Mesenchymal stem cell (in vitro differentiated cells and primary cell): ENCODE results near the gene RTP5.
"Not testable (repeated sequence)": the region's sequence is repeated elsewhere in the genome, so short reads cannot be mapped to it uniquely, and the experiment has no call there.

Source experiments
- DNase-seq: peaks from one replicate; pipeline ENCODE4 v3.0.0-alpha.2; 2013
- H2AFZ ChIP-seq: one replicate; pipeline ENCODE4 v1.6.1; 2013; ENCODE audit warnings: low read depth, mild to moderate bottlenecking, control low read depth, inconsistent platforms, low read length, moderate library complexity
- H2AK5ac ChIP-seq: 2 replicates; pipeline ENCODE4 v1.6.1; 2013; ENCODE audit warnings: low read length, moderate library complexity, mild to moderate bottlenecking, inconsistent platforms; ENCODE audit not compliant: severe bottlenecking
- H2BK120ac ChIP-seq: one replicate; pipeline ENCODE4 v1.6.1; 2013; ENCODE audit warnings: low read depth, mild to moderate bottlenecking, inconsistent platforms, low read length, moderate library complexity
- H2BK12ac ChIP-seq, 2 experiments: one replicate each; pipeline ENCODE4 v1.6.1; 2013; ENCODE audit warnings: inconsistent platforms in 2 of 2, low read length in 2 of 2, mild to moderate bottlenecking in 2 of 2, moderate library complexity in 2 of 2, control low read depth in 1 of 2
- H2BK15ac ChIP-seq: one replicate; pipeline ENCODE4 v1.6.1; 2013; ENCODE audit warnings: mild to moderate bottlenecking, low read depth, inconsistent platforms; ENCODE audit not compliant: poor library complexity, severe bottlenecking
- H2BK5ac ChIP-seq: 2 replicates; pipeline ENCODE4 v1.6.1; 2013; ENCODE audit warnings: low read depth, mild to moderate bottlenecking, low read length, control low read depth, inconsistent platforms; ENCODE audit not compliant: poor library complexity, severe bottlenecking
- H3K14ac ChIP-seq, 2 experiments: one replicate each; pipeline ENCODE4 v1.6.1; 2013; ENCODE audit warnings: inconsistent platforms in 2 of 2, low read length in 2 of 2, control low read depth in 1 of 2, mild to moderate bottlenecking in 1 of 2, moderate library complexity in 1 of 2
- H3K18ac ChIP-seq, 2 experiments: one replicate each; pipeline ENCODE4 v1.6.1; 2013; ENCODE audit warnings: inconsistent platforms in 2 of 2, low read length in 2 of 2, control low read depth in 1 of 2, low read depth in 1 of 2, mild to moderate bottlenecking in 1 of 2
- H3K23ac ChIP-seq, 2 experiments: one replicate each; pipeline ENCODE4 v1.6.1; 2013; ENCODE audit warnings: inconsistent platforms in 2 of 2, low read length in 2 of 2, mild to moderate bottlenecking in 2 of 2, moderate library complexity in 2 of 2, control low read depth in 1 of 2
- H3K27ac ChIP-seq: 2 replicates; pipeline ENCODE4 v1.5.1; 2013; ENCODE audit warnings: mild to moderate bottlenecking, moderate library complexity, low read length, control low read depth, inconsistent platforms; ENCODE audit not compliant: poor library complexity, severe bottlenecking
- H3K27me3 ChIP-seq, 2 experiments: 2 replicates each; pipeline versions ENCODE4 v1.6.1 to v1.7.0; 2013; ENCODE audit warnings: low read length in 2 of 2, mild to moderate bottlenecking in 2 of 2, moderate library complexity in 2 of 2, control low read depth in 1 of 2, inconsistent platforms in 1 of 2; ENCODE audit not compliant: control insufficient read depth in 1 of 2, insufficient read depth in 1 of 2
- H3K36me3 ChIP-seq, 2 experiments: 2 replicates each; pipeline versions ENCODE4 v1.6.1 to v1.7.0; 2013; ENCODE audit warnings: low read length in 2 of 2, control low read depth in 1 of 2, inconsistent platforms in 1 of 2, low read depth in 1 of 2, mild to moderate bottlenecking in 1 of 2; ENCODE audit not compliant: insufficient read depth in 2 of 2, control insufficient read depth in 1 of 2
- H3K4ac ChIP-seq, 2 experiments: one replicate each; pipeline ENCODE4 v1.6.1; 2013; ENCODE audit warnings: inconsistent platforms in 2 of 2, low read length in 2 of 2, mild to moderate bottlenecking in 2 of 2, moderate library complexity in 2 of 2, control low read depth in 1 of 2, low read depth in 1 of 2
- H3K4me1 ChIP-seq: 2 replicates; pipeline ENCODE4 v1.6.1; 2013; ENCODE audit warnings: low read depth, low read length, control low read depth; ENCODE audit not compliant: control insufficient read depth, insufficient read depth
- H3K4me2 ChIP-seq: 2 replicates; pipeline ENCODE4 v1.6.1; 2013; ENCODE audit warnings: low read length, mild to moderate bottlenecking, inconsistent platforms; ENCODE audit not compliant: poor library complexity, severe bottlenecking
- H3K4me3 ChIP-seq, 2 experiments: 2 replicates each; pipeline versions ENCODE4 v1.5.1 to v1.7.0; 2013; ENCODE audit warnings: low read length in 2 of 2, mild to moderate bottlenecking in 2 of 2, control low read depth in 1 of 2, low read depth in 1 of 2; ENCODE audit not compliant: insufficient read depth in 1 of 2
- H3K79me1 ChIP-seq: replicated peaks from 2 replicates; pipeline ENCODE4 v1.6.1; 2013; ENCODE audit warnings: mild to moderate bottlenecking, control low read depth, low read length, inconsistent platforms; ENCODE audit not compliant: poor library complexity, severe bottlenecking
- H3K9ac ChIP-seq: 2 replicates; pipeline ENCODE4 v1.7.0; 2013; ENCODE audit warnings: mild to moderate bottlenecking, low read length, moderate library complexity
- H3K9me3 ChIP-seq: 2 replicates; pipeline ENCODE4 v1.7.0; 2013; ENCODE audit warnings: mild to moderate bottlenecking, low read length; ENCODE audit not compliant: control insufficient read depth
- H4K8ac ChIP-seq: one replicate; pipeline ENCODE4 v1.6.1; 2013; ENCODE audit warnings: inconsistent platforms, mild to moderate bottlenecking, low read length, moderate library complexity
- H4K91ac ChIP-seq: one replicate; pipeline ENCODE4 v1.6.1; 2013; ENCODE audit warnings: mild to moderate bottlenecking, low read length, inconsistent platforms
- WGBS: methylation state at CpG from one replicate; pipeline ENCODE4 v1.1.7; 2013; ENCODE audit warnings: mixed read lengths; 5-methylcytosine and 5-hydroxymethylcytosine counted together

Gene RTP5

DNA sequence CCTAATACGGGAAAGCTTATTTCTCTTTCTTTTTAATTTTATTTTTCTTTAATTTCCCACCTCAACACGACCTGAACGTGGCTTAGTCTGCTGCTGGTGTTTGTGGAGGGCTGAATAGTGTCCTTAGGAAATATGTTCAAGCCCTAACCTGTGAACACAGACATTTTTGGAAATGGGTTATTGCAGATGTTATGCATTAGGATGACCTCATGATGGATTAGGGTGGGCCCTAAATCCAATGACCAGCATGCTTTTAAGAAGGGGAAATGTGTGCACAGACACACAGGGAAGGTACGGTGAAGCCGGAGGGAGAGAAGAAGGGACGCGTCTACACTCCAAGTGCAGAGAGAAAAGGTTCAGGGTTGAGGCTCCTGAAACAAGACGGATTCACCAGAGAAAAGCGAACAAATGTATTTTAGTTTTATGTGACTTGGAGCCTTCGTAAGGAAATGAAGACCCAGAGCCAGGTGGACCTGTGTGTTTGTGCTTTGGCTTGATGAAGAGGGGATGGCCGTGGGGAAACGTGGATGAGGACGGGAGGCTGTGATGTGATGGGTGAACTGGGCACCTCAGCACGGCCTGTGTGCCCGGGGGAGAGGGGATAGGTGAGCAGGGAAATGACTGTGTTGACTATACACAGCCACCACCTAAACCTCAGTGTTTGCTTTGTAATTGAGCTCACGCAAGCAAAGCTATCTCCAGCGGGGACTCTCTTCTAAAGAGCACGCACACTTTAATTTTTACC, 37.5 kb downstream of the RTP5 start:
- Histone ChIP-seq H3K27ac (no peak overlapping the region), H2BK15ac (no peak overlapping the region), H3K4me1 (peaks cover 5% of the 10 kb centered on the region), H4K91ac (no peak overlapping the region), H3K4me2 (no peak overlapping the region), H3K27me3 (peaks cover 5 to 8% of the 10 kb centered on the region in 2 experiments), H3K9ac (no peak overlapping the region), H3K4me3 (no peak overlapping the region), H2AFZ (no peak overlapping the region), H3K36me3 (no peaks in the 10 kb centered on the region), H3K14ac (no peak overlapping the region), H2BK12ac (no peak overlapping the region), H3K23ac (no peak overlapping the region), H2BK120ac (no peak overlapping the region), H3K9me3 (no peaks in the 10 kb centered on the region), H3K79me1 (no peaks in the 10 kb centered on the region), H3K4ac (no peak overlapping the region), H3K18ac (no peak overlapping the region), H2AK5ac (no peak overlapping the region), H2BK5ac (no peak overlapping the region), H4K8ac (no peak overlapping the region)
- no peak for DNase-seq
- WGBS = 94% methylated on average over 15 of the region's 18 CpGs

DNA sequence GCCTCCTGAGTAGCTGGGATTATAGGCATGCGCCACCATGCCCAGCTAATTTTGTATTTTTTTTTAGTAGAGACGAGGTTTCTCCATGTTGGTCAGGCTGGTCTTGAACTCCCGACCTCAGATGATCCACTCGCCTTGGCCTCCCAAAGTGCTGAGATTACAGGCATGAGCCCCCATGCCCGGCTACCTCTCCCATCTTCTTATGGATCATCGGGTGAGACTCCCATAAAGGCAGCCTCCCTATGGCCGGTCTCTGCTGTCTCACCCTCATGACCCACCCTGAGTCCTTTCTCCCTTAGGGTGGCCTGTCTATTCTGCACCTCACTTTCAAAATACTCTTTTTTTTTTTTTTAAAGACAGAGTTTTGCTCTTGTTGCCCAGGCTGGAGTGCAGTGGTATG, 38.3 kb downstream of the RTP5 start:
- not testable (repeated sequence) for H3K27ac ChIP-seq, H3K9me3 ChIP-seq, H3K23ac ChIP-seq, H3K79me1 ChIP-seq, H2AK5ac ChIP-seq, H3K27me3 ChIP-seq, H3K36me3 ChIP-seq, H3K4me3 ChIP-seq, H3K4me2 ChIP-seq, H3K9ac ChIP-seq, H2BK5ac ChIP-seq, H2BK12ac ChIP-seq, H3K18ac ChIP-seq, H4K91ac ChIP-seq, H2BK15ac ChIP-seq, H3K4me1 ChIP-seq, H3K4ac ChIP-seq, H2BK120ac ChIP-seq, DNase-seq, H2AFZ ChIP-seq, H3K14ac ChIP-seq, H4K8ac ChIP-seq
- 96% methylated on average over 7 of the region's 7 CpGs for WGBS

DNA sequence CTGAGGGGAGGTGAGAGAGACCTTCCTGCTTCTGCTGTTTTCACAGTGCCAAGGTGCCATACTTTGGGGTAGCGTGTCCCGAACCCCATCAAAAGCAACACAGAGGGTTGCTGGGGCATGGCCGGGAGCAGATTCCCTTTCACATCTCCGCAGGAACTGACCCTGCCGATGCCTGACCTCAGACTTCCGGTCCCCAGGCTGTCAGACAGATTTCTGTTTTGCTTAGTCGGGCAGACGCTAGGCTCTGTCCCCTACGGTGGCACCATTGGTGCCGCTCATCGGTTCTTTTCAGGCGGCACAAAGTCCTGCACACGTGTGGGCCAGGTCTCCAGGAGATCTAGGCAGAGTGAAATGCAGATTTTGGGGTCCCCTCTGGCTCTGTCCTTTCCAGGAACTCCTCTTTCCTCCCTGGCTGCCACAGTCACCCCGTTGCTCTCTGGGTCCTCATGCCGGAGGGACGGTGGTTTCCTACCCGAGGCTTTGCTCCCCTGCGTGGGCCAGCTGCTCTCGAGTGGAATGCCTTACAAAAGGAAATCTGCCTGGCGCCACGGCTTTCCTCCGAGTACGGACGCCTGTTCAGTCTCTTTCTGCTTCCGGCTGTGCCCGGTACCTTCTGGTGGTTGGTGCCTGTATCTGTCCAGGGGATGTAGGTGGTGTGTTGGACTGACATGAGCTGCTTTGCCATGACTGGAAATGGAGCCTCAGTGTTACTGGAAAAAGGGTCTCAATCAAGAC, 39.3 kb downstream of the RTP5 start:
- Histone ChIP-seq H3K14ac (no peak overlapping the region), H3K9me3 (peaks cover 12% of the 10 kb centered on the region), H3K4me3 (no peak overlapping the region), H3K4me2 (no peak overlapping the region), H3K23ac (no peak overlapping the region), H3K9ac (no peak overlapping the region), H2BK5ac (no peak overlapping the region), H3K4ac (no peak overlapping the region), H2BK120ac (no peak overlapping the region), H3K79me1 (no peaks in the 10 kb centered on the region), H2AK5ac (no peak overlapping the region), H3K27me3 (peaks cover 0 to 3% of the 10 kb centered on the region in 2 experiments), H4K8ac (no peak overlapping the region), H2BK15ac (no peak overlapping the region), H3K18ac (no peak overlapping the region), H4K91ac (no peak overlapping the region), H2BK12ac (no peak overlapping the region), H2AFZ (no peak overlapping the region), H3K27ac (no peak overlapping the region), H3K36me3 (no peaks in the 10 kb centered on the region), H3K4me1 (no peaks in the 10 kb centered on the region)
- WGBS = 90% methylated on average over 26 of the region's 26 CpGs
- no peak for DNase-seq

DNA sequence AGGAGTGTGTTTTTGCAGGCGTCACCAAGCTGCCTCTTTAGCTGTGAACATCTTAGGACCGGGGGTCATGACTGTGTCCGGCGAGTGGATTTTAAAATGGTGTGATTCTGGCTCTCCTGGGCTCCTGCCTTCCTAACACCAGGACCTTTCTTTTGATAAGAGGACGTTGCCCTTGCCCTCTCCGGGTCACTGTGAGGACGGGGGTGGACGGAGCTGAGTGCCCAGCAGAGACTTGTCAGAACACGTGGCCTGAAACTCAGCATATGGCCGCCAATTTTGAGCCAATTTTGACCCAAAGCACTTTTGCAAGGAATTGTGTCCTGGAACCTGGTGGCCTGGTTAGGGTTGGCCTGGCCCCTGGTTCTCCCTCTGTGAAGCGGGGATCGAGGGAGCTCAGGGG, 40.2 kb downstream of the RTP5 start:
- no peak overlapping the region for H3K27ac ChIP-seq
- H3K9me3 ChIP-seq = peaks cover 13% of the 10 kb centered on the region
- H2BK12ac ChIP-seq = no peak overlapping the region
- H2AK5ac ChIP-seq = no peak overlapping the region
- no peak overlapping the region for H4K91ac ChIP-seq
- no peak overlapping the region for H3K23ac ChIP-seq
- no peaks in the 10 kb centered on the region for H3K36me3 ChIP-seq
- peaks cover 0 to under 1% of the 10 kb centered on the region in 2 experiments for H3K27me3 ChIP-seq
- no peak overlapping the region for H3K18ac ChIP-seq
- H3K4me2 ChIP-seq = no peak overlapping the region
- no peak overlapping the region for H3K4me3 ChIP-seq
- DNase-seq = no peak
- no peak overlapping the region for H2BK5ac ChIP-seq
- no peaks in the 10 kb centered on the region for H3K4me1 ChIP-seq
- H3K4ac ChIP-seq = no peak overlapping the region
- H4K8ac ChIP-seq = no peak overlapping the region
- no peak overlapping the region for H2AFZ ChIP-seq
- H3K9ac ChIP-seq = no peak overlapping the region
- 94% methylated on average over 12 of the region's 12 CpGs for WGBS
- H2BK120ac ChIP-seq = no peak overlapping the region
- H3K79me1 ChIP-seq = no peaks in the 10 kb centered on the region
- H3K14ac ChIP-seq = no peak overlapping the region
- H2BK15ac ChIP-seq = no peak overlapping the region
